RWPE1 (cell line): Measurements from ENCODE around the gene TMEM256.

ENCODE experiments used
- CTCF ChIA-PET: fragments of 350-600 bp; sonication (Branson Sonifier 250); formaldehyde crosslinking; extraction: SDS; loops from one replicate; lab custom pipeline; 2021; lab: Yijun Ruan, JAX
- POLR2A ChIA-PET: fragments of 400-600 bp; formaldehyde crosslinking; extraction: SDS; loops from one replicate; lab custom pipeline; 2020; ENCODE audit warnings: antibody characterized with exemption; ENCODE audit not compliant: low non-redundant PET; lab: Yijun Ruan, JAX
- DNase-seq: peaks from one replicate; pipeline ENCODE4 v3.0.0; 2012; ENCODE audit warnings: low spot score
- H3K27ac ChIP-seq: fragments of 450-650 bp; 2 replicates; pipeline ENCODE4 v1.5.1; 2017
- TF ChIP-seq, protein P1 (sequence below): fragments of 450-650 bp; conservative IDR thresholded peaks from 2 replicates; pipeline ENCODE4 v1.5.1; 2017; ENCODE audit warnings: low read depth, mild to moderate bottlenecking

Gene TMEM256

GRCh38 chr17:7442142-7442541 is 38.2 kb upstream of the TMEM256 start:
- ChIA-PET POLR2A (interaction anchor here (0.5 to 0.6 kb wide), 2 partner anchors 9 to 42 kb away, joined by 3 to 5 read pairs; partner anchors contain the start of gene POLR2A), CTCF (no interaction called here)
- H3K27ac ChIP-seq, result peak overlapping the region; percentile 84
- TF ChIP-seq, protein P1, sequence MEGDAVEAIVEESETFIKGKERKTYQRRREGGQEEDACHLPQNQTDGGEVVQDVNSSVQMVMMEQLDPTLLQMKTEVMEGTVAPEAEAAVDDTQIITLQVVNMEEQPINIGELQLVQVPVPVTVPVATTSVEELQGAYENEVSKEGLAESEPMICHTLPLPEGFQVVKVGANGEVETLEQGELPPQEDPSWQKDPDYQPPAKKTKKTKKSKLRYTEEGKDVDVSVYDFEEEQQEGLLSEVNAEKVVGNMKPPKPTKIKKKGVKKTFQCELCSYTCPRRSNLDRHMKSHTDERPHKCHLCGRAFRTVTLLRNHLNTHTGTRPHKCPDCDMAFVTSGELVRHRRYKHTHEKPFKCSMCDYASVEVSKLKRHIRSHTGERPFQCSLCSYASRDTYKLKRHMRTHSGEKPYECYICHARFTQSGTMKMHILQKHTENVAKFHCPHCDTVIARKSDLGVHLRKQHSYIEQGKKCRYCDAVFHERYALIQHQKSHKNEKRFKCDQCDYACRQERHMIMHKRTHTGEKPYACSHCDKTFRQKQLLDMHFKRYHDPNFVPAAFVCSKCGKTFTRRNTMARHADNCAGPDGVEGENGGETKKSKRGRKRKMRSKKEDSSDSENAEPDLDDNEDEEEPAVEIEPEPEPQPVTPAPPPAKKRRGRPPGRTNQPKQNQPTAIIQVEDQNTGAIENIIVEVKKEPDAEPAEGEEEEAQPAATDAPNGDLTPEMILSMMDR, result no peak
- DNase-seq, result no peak

GRCh38 chr17:7441266-7441665 is 37.4 kb upstream of the TMEM256 start:
- ChIA-PET POLR2A (interaction anchor here (0.7 to 1.1 kb wide), 4 partner anchors 10 to 119 kb away, joined by 3 to 10 read pairs (median 4); no protein-coding TSS in a partner anchor), CTCF (interaction anchor here (1.1 to 1.5 kb wide), 2 partner anchors 86 to 119 kb away, joined by 3 to 4 read pairs; no protein-coding TSS in a partner anchor)

GRCh38 chr17:7440834-7441195 is 36.9 kb upstream of the TMEM256 start:
- ChIA-PET POLR2A (interaction anchor here (0.7 to 1.1 kb wide), 4 partner anchors 10 to 119 kb away, joined by 3 to 10 read pairs (median 4); no protein-coding TSS in a partner anchor), CTCF (interaction anchor here (1.0 to 1.5 kb wide), 3 partner anchors 35 to 120 kb away, joined by 3 to 4 read pairs (median 3); no protein-coding TSS in a partner anchor)
- no peak for DNase-seq
- TF ChIP-seq, protein P1, result no peak
- peak overlapping the region; percentile 84 for H3K27ac ChIP-seq

More at GRCh38 chr17:7441266-7441665, 37.4 kb upstream of the TMEM256 start:
- TF ChIP-seq, protein P1, result no peak
- H3K27ac ChIP-seq, result peak overlapping the region; percentile 84
- no peak for DNase-seq

GRCh38 chr17:7440113-7440833 is 36.4 kb upstream of the TMEM256 start:
- CTCF ChIA-PET, result interaction anchor here (0.6 to 4.3 kb wide), 5 partner anchors 36 to 121 kb away, joined by 3 to 28 read pairs (median 4); partner anchors contain the start of gene SENP3

GRCh38 chr17:7439462-7440112 is 35.7 kb upstream of the TMEM256 start, which contains the start of gene FGF11:
Gene FGF11 (plus strand): TSS chr17:7439512. CDS start chr17:7439621, 109 bp downstream.
- H3K27ac ChIP-seq, result peak within 1 kb of the TSS; percentile 92
- POLR2A ChIA-PET, result interaction anchor here (0.7 kb wide), 1 partner anchor 16 kb away, joined by 3 read pairs; no protein-coding TSS in a partner anchor
- DNase-seq, result no peak
- TF ChIP-seq, protein P1, result no peak
- CTCF ChIA-PET, result interaction anchor here (0.6 to 4.3 kb wide), 3 partner anchors 36 to 121 kb away, joined by 3 to 28 read pairs (median 5); partner anchors contain the start of gene SENP3

More at GRCh38 chr17:7440113-7440833, 36.4 kb upstream of the TMEM256 start:
- H3K27ac ChIP-seq, result peak overlapping the region; percentile 84
- no peak for DNase-seq
- POLR2A ChIA-PET, result interaction anchor here (0.7 to 0.8 kb wide), 4 partner anchors 11 to 63 kb away, joined by 3 to 4 read pairs (median 3); no protein-coding TSS in a partner anchor
- TF ChIP-seq, protein P1, result no peak
